T-helper 9 cell (primary cell): ENCODE measurements around the gene PARVB.

Experiments
- DNase-seq: peaks from one replicate; pipeline ENCODE4 v3.0.0-alpha.2; 2020

Gene PARVB

GRCh38 chr22:44111562-44112155 is 87.6 kb downstream of the PARVB start:
- DNase-seq, result no peak

GRCh38 chr22:44112191-44112590 is 88.1 kb downstream of the PARVB start:
- DNase-seq, result no peak

DNA sequence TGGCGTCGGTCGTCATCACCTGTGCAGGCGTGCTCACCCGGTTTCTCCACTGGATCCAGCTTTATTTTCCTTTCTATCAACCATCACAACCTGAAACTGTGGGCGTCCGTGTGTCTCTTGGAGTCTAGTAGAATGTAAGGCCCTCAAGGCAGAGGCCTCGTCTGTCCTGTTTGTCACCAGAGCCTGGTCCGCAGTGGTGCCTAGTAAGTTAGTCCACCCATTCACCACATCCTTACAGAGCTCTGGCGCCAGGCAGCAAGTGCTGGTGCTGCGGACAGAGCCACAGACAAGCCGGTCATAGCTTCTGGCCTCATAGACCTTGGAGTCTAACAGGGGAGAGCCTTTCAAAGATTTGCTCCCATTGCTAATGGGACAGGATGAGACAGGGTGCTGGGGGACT is 92.2 kb downstream of the PARVB start:
- no peak for DNase-seq

DNA sequence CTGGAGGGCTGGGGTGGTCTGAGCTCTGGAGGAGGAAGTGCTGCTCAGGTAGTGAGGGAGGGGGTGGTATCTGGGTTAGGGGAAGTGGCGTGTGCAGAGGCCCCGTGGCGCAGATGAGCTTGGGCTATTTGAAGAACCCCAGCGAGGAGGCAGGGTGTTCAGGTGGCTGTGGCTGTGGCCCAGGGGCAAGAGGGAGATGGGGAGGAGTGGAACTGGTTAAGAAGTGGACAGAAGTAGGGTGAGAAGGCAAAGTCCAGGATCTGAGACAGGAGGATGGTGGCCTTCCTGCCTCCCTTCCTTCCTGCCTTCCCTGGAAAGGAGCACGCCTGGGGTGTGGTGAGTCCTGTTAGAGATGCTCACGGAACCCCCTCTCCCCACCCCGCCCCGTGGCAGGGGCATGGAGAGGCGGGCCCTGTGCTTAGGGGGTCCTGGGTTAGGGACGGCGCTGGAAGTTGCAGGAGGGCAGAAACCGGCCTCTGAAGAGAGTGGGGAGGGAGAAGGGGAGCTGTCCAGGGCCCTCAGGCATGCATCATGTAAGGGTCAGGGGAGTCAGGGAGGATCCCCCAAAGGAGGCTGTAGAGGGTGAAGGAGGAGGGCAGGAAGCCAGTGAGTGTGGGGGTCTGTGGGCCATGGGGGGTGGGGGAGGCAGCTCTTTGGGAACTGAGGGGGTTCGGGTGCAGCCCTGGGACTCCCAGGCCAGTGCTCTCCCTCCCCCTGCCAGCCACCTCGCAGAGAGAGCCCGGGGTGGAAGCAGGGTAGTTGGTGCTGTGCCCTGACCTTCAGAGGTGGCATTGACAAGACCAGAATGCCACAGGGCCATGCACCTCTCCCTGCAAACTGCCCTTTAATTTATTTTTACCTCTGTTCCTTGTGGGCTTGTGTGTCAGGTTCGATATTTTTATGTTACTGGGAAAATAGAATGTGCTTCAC is 92.9 kb downstream of the PARVB start:
- no peak for DNase-seq

DNA sequence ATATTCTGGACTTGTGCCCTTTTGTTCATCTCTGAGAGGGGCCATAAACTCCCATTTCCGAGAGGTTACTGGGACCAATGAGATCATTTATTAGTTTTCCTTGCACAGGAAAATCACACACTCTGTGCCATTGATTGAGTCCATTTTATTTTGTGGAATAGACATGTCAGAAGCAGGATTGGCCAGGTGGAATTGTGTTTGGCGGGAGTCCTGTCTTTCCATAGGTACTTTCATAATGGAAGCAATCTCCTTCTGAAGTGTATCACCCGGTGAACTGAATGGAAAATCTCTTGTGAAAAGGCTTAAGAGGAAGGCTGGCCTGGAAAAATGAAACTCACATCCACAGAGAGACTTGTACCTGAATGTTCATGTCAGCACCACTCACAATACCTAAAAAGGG is 93.6 kb downstream of the PARVB start:
- DNase-seq, result no peak

DNA sequence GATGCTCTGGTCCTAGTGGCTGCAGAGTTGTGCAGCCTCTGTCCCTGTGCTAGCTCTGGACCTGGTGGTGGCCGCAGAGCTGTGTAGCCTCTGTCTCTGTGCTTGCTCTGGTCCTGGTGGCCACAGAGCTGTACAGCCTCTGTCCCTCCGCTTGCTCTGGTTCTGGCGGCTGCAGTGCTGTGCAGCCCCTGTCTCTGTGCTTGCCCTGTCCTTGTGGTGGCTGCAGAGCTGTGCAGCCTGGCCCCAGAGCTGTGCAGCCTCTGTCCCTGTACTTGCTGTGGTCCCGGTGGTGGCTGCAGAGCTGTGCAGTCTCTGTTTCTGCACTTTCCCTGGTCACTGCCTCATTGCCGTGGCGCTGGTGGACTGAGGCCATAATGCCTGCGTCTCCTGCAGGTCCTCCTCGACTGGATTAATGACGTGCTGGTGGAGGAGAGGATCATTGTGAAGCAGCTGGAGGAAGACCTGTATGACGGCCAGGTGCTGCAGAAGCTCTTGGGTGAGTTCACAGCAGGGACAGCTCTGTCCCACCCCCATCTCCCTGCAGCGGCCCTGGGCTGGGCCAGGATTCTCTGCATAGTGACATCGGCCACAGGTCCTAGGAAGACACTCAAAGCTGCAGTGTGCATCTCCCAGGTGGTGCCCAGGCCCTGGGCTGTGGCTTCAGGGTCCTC is 94.7 kb downstream of the PARVB start:
- DNase-seq, result no peak

DNA sequence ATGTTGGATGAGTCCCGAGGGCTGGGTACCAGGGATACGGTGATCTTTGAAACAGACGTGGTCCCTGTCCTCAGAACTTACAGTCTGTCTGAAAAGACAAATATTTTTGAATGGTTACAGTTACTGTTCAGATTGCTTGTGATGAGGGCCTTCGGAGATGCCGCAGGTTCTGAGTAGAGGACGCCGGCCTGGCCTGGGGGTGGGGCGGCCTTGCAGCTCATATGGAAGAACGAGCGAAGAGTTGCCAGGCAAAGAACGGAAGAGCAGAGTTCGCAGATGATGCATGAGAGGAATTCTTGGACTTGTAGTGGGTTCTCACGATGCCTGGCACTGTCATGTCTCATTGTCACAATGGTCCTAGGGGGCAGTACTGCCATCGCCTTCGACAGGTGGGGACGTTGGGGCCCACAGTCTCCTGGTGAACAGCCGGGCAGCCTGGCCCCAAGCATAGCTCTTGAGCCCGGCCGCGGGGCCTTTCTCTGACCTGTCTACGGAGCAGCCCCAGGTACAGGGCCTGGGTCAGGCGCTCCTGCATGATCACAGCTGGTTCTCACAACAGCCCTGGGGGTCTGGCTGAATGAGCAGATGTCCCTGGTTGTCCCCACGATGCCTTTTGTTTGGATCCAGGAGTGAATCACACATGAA is 95.7 kb downstream of the PARVB start:
- no peak for DNase-seq

- DNase-seq, result no peak
Observed at GRCh38 chr22:44120314-44120704, 96.2 kb downstream of the PARVB start.

DNA sequence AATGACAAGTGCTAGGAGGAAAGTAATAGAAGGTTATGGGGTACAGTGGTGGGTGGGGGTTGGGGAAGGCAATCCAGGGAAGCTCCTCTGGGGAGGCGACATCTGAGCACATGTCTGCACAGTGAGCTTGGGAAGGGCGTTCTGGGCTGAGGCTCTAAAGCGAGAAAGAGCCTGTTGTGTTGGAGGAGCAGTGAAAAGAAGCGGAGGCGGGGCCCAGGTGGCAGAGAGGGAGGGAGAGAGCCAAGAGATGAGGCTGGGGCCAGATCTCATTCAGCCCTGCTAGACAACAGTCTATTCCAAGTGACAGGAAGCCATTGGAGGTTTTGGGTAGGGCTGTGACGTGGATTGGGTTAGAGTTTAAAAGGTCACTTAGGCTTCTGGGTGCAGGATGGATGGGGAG is 101.3 kb downstream of the PARVB start:
- DNase-seq, result no peak

DNA sequence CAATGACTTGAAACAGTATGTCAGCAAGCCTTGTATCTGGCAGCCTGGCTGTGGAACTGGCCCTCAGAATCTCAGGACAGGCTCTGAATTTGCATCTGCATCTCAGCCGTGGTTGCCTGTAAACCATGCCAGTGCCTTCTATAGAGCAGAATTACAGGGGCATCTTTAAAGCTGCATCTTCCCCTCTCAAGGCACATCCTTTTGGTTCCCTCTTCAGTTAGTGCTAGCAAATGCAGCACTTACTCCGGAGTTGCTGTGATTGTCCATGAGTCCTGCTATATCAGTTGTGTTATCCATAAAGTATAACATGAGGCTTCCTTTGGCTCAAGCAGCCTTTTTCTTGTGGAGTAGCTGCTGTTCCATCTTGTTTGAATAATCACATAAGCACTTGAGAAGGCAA is 102.7 kb downstream of the PARVB start:
- DNase-seq, result no peak

- no peak for DNase-seq
Observed at GRCh38 chr22:44127356-44127755, 103.3 kb downstream of the PARVB start.

DNA sequence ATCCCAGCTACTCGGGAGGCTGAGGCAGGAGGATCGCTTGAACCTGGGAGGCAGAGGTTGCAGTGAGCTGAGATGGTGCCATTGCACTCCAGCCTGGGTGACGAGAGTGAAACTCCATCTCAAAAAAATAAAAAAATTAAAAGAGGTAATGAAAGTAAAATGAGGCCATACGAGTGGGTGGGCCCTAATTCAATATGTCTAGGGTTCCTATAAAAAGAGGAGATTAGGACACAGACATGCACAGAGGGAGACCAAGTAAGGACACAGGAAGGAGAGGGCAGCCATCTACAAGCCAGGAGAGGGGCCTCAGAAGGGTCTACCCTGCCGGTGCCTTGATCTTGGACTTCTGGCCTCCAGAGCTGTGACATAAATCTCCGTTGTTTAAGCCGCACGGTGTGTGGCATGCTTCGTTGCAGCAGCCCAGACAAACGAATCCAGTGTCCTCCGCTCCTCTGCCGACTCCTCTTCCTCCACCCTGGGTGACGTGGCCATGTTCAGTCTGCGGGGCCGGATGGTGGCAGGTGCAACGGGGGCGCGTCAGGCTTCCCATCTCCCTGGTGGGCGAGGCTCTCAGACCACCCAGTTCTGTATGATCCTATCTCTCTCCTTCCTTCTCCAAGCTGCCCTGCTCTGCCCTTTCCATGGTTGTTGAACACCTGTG is 105.0 kb downstream of the PARVB start:
- no peak for DNase-seq

DNA sequence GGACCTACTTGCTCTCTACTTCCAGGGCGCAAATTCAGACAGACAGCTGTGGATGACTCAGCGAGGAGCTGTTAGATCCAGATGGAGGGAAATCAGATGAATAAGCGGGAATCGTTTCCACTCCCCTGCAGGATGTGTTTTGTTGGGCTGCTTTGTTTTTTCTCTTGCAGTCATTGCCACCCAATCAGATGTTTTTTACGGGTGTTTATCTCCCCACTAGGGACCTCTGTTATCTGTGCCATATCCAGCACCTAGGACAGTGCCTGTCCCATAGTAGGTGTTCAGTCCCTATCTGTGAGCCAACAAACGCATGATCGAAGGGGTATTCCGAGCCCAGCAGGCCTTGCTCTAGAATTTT is 105.5 kb downstream of the PARVB start:
- DNase-seq, result no peak

DNA sequence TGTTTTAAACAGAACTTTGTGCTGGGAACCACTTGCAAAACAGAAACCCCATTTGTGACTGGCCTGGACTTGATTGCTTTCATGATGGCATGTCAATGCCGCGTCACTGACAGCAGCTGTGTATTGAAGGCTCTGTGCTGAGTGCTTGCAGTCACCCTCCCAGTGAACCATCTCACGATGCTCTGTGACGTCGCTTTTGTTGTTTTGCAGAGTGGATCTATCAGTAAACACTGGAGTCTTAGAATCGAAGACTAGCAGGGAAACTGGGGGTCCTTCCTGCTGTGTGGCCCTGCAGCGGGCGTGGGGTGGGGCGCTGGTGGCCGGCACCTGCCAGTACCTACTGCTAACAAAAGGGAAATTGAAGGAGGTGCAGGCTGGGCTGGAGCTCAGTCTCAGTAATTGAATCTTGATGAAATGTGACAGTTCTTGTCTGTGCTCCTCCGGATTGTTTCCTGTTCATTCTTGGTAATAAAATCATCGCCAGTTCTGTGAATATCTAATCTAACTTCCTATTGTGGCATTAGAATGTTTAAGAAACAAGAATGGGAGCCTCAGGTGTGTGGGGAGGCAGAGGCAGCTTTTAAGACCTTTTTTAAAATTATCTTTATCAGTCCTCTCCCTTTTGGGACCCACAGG is 106.1 kb downstream of the PARVB start:
- DNase-seq, result no peak

GRCh38 chr22:44131412-44131811 is 107.3 kb downstream of the PARVB start:
- no peak for DNase-seq

DNA sequence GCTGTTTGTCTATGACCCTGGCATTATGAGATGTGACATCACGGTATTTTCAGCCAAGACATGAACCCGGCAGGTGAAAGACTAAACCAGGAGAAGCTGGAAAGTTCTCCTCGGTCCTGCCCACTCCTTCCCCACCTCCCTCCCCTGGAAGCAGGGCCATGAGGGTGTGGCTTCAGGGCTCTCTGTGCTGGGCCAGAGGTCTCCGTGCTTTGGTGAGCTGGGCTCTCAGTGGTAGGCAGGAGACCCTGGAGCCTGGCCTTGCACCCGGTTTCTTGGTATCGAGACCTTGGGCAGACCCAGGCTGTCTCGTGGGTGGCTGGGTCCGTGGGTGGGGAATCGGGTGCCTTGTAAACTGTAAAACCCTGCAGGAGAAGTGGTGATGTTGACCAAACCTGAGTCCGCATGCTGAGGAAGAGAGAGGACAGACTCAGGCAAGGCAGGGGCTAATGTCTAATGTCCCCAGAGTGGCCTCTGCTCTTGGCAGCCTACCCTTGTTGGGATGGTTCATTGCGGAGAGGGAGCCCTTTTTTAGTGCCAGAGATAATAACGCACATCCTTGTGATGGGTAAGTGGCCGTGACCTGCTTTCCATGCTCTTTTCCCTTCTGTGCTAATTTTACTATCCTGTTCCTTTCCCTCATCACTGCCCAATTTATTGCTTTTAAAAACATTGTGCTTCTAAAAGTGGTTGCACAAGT is 108.0 kb downstream of the PARVB start:
- no peak for DNase-seq

- DNase-seq, result no peak
Observed at GRCh38 chr22:44132724-44133123, 108.6 kb downstream of the PARVB start.

GRCh38 chr22:44133161-44133560 is 109.1 kb downstream of the PARVB start:
- no peak for DNase-seq

DNA sequence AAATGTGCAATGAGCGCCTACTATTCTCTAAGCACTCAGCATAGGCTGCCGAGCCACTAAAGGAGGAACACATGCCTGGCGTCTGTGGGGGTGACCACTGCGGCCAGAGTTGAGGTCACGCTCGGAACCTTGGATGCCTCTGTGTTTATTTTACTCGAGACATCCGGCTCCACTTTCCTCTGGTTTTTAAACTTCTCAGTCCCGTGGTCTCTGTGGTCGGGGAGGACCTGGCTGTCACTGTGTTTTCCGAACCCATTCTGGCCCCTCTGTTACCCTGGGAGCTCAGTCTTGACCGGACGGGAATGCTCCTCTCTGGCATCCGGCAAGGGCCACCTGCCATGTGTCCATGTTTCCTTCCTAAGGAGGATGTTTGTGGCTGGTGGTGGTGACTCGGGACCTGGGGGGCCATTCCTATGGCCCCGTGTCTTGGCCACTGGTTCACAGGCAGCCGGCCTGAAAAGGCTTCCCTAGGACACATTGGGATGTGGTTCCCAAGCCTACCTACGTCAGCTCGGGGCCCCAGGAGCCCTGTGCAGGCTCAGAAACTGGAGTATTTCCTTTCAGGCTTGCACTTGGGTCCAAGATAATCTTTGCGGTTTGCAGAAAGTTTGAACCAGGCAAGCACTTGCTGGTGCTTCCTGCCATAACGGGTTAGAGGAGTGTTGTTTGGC is 109.9 kb downstream of the PARVB start:
- DNase-seq, result no peak

DNA sequence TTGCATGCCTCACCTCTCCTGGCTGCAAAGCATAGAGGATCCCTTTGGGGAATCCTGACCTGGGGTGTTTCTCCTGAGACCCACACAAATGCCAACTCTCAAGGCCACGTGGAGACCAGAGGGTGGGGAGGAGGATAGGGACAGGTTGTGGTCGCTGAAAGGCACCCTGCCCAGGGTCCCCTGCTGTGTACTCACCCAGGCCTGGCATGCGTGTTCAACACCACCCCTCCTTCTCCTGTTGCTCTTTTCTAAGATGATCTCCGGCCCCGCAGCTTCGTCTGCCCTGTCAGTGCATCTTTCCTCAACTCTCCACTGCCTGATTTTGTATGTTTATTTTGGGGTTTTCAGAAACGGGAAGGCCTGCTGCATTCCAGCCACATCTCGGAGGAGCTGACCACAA is 112.0 kb downstream of the PARVB start:
- DNase-seq, result no peak

GRCh38 chr22:44136786-44137185 is 112.7 kb downstream of the PARVB start:
- no peak for DNase-seq
